GM20000 (cell line): Measurements from ENCODE around the gene PKIG.

Experiments
- DNase-seq: peaks from one replicate; pipeline ENCODE4 v3.0.0; 2012; ENCODE audit warnings: low spot score
- CTCF ChIP-seq: IDR thresholded peaks from 2 replicates; pipeline ENCODE4 v1.5.1; 2012; ENCODE audit warnings: mild to moderate bottlenecking, control low read depth; ENCODE audit errors: extremely low read depth, missing control alignments

Gene PKIG

DNA sequence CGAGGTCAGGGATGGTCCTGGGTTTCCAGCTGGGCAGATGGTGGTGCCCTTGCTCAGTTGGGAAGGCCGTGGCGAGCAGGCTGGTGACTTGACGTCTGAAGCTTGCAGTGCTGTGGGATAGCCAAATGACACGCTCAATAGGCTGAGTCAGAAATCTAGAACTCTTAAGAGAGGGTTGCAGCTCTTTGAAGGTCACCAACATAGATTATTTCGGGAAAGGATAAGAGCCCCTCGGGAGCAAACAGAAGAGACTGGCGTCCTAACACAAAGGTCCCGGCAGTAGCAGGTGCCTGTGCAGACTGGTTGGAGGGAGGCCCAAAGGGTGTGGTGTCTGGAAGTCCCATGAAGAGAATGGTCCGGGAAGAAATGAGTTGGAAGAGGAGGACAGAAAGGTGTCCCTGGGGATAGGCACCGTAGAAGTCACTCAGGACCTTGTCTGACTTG is 18.4 kb downstream of the PKIG start:
- no peak for TF ChIP-seq CTCF
- DNase-seq, result no peak

DNA sequence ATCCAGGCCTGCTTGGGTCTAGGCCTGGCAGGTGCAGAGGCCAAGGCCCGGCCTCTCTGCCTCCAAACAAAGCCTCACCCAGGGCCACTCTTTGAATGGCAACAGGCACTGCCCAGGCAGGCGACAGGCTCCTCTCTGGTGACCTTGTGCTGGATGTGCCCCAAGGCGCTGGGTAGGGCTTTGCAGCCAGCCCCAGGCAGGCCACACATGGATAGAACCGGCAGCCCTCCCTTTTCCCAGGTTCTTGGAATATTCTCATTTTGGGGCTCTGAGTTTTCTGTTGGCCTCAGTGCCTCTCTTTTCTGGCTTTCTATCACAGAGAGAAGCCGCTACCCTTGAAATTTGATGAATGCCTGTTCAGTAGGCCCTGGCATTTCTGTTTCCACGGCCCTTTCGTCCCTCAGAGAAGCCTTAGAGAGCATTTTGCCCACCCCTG is 18.9 kb downstream of the PKIG start:
- TF ChIP-seq CTCF, result no peak
- no peak for DNase-seq

DNA sequence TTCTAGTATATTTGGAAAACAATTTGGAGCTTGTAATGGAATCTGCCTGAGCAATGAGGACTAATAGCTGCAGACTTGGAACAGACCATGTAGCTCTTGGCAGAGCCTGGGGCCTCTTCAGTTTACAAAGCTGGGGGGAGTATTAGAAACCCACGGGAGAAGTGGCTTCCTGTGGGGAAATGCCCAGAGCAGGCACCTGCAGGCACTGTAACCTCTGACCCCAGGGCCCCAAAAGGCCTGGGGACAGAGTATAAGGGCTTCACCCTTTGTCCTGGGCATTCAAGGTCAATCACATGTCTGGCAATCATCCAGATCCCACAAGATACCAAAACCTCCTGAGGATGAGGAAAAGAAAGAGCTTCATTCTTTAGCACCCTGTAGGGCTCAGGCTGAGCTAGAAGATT is 19.4 kb downstream of the PKIG start:
- DNase-seq, result no peak
- TF ChIP-seq CTCF, result no peak

DNA sequence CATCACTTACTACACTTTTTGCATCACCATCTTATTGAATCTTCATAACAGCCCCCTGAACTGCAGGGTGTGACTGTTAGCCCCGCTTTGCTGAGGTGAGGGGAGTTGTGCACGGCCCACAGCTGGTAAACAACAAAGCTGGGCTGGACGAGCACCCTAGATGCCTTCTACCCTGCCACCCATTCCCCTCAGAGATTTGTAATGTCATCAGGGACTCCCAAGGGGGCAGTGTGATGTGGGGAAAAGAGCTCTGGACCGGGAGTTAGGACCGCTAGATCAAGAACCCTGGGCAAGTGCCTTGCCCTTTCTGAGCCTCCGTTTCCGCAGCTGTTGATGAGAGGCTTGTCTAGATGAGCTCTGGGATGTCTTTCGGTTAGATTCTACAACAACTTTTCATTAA is 20.9 kb downstream of the PKIG start:
- TF ChIP-seq CTCF, result no peak
- DNase-seq, result no peak

- TF ChIP-seq CTCF, result no peak
- no peak for DNase-seq
These were observed 24.5 kb downstream of the PKIG start for GRCh38 chr20:44606725-44607441.

GRCh38 chr20:44609006-44609515 is 26.7 kb downstream of the PKIG start:
- DNase-seq, result no peak
- TF ChIP-seq CTCF, result no peak

DNA sequence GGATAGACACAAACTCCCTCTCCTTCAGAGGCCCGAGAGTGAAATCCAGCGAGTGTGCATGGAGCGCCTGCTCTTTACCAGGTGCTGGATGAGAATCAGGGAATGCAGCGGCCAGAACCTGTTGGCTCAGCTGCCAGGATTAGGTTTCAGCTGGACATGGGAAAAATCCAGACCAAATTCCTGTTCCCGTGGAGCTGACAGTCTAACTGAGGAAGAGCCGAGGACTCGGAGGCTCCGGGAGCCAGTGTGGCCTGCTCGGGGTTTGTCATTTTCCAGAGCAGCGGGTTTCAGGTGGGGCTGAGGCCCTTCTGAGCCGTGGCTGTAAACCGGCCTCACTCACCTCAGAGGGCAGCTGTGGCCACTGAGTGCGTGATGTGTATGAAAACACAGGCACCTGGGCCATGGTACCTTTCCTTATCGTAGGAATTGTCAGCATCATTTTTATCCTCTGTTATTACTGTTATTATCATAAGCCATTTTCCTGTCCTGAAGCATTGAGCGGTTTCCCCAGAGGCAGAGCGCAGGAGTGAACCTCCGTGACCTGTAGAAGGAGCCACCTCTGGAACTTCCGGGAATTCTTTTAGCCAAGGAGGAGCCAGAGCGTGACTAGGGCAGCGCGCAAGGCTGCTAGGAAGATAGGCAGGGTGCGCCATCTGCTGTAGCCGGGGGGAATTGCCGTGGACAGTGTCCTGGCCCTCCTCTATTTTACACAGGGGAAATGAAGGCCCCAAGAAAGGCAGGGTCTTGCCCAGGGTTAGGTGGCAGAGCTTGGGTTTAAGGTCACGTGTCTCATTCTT is 27.3 kb downstream of the PKIG start:
- TF ChIP-seq CTCF, result peak; percentile 87
- peak; percentile 76 for DNase-seq
